Choroid plexus epithelial cell (primary cell): Measurements from ENCODE around the gene MAD1L1.

ENCODE experiments used
- DNase-seq: peaks from one replicate; pipeline ENCODE4 v3.0.0-alpha.2; 2010; ENCODE audit warnings: low read depth
- H3K4me3 ChIP-seq: 2 replicates; pipeline ENCODE4 v1.5.1; 2011; ENCODE audit warnings: low read depth, mild to moderate bottlenecking, control low read depth, low read length, moderate library complexity
- CTCF ChIP-seq: conservative IDR thresholded peaks from 2 replicates; pipeline ENCODE4 v1.5.1; 2011; ENCODE audit warnings: low read depth, mild to moderate bottlenecking, control low read depth, inconsistent platforms, low read length, moderate library complexity

The MAD1L1 gene

GRCh38 chr7:2245883-2246675 lies 13.3 kb upstream of the MAD1L1 start:
- DNase-seq = peak; percentile 56
- H3K4me3 ChIP-seq = no peak overlapping the region
- no peak for TF ChIP-seq CTCF

GRCh38 chr7:2244404-2244995 lies 11.8 kb upstream of the MAD1L1 start:
- no peak for DNase-seq
- TF ChIP-seq CTCF = no peak
- H3K4me3 ChIP-seq = no peak overlapping the region

GRCh38 chr7:2243458-2243857 lies 10.7 kb upstream of the MAD1L1 start:
- DNase-seq = no peak
- no peak overlapping the region for H3K4me3 ChIP-seq
- TF ChIP-seq CTCF = no peak

- peak overlapping the region; percentile 96 for H3K4me3 ChIP-seq
- peak; percentile 22 for TF ChIP-seq CTCF
- DNase-seq = peak; percentile 30
Measured at GRCh38 chr7:2242541-2243429, 10.0 kb upstream of the MAD1L1 start.

- peak; percentile 71 for DNase-seq
- peak within 1 kb of the TSS; percentile 96 for H3K4me3 ChIP-seq
- no peak for TF ChIP-seq CTCF
Measured at GRCh38 chr7:2241580-2242540, 9.1 kb upstream of the MAD1L1 start, which contains the start of the genes MRM2 and NUDT1. Gene MRM2, minus strand, starts transcription at chr7:2242205. Its CDS starts 36 bp downstream, at chr7:2242169. Gene NUDT1, plus strand, starts transcription at chr7:2242226. Its CDS starts 2,349 bp downstream, at chr7:2244575.

- DNase-seq = no peak
- no peak for TF ChIP-seq CTCF
- H3K4me3 ChIP-seq = no peak overlapping the region
Measured at GRCh38 chr7:2239242-2239641, 6.5 kb upstream of the MAD1L1 start.
